ENCODE results near the gene PCDH20.
"Not testable (repeated sequence)": the region's sequence is repeated elsewhere in the genome, so short reads cannot be mapped to it uniquely, and the experiment has no call there.

PCDH20 gene, protein sequence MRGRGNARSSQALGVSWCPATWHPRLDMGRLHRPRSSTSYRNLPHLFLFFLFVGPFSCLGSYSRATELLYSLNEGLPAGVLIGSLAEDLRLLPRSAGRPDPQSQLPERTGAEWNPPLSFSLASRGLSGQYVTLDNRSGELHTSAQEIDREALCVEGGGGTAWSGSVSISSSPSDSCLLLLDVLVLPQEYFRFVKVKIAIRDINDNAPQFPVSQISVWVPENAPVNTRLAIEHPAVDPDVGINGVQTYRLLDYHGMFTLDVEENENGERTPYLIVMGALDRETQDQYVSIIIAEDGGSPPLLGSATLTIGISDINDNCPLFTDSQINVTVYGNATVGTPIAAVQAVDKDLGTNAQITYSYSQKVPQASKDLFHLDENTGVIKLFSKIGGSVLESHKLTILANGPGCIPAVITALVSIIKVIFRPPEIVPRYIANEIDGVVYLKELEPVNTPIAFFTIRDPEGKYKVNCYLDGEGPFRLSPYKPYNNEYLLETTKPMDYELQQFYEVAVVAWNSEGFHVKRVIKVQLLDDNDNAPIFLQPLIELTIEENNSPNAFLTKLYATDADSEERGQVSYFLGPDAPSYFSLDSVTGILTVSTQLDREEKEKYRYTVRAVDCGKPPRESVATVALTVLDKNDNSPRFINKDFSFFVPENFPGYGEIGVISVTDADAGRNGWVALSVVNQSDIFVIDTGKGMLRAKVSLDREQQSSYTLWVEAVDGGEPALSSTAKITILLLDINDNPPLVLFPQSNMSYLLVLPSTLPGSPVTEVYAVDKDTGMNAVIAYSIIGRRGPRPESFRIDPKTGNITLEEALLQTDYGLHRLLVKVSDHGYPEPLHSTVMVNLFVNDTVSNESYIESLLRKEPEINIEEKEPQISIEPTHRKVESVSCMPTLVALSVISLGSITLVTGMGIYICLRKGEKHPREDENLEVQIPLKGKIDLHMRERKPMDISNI

DNA sequence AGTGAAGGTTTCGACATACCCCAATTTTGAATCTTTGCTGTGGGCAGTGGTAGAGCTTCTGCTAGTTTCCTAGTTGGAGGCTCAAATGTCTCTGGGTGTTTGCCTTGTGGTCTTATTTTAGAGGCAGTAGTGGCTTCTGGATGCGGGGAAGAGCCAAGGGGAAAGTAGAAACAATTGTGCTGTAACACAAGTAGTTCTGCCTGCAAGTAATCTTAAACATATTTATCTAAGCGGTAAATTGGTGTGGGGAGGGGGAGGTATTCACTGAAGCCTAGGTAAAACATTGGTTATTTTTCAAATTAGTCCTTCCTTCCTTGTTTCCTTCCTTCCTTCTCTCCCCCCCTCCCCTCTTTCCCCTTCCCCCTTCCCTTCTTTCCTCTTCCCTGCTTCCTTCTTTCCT, at the start of gene PCDH20:
TSS of gene PCDH20 (minus strand) at position 101 of the 400 bp plus-strand sequence. CDS start 691 bp downstream, outside the sequence.
- no peak for DNase-seq

DNA sequence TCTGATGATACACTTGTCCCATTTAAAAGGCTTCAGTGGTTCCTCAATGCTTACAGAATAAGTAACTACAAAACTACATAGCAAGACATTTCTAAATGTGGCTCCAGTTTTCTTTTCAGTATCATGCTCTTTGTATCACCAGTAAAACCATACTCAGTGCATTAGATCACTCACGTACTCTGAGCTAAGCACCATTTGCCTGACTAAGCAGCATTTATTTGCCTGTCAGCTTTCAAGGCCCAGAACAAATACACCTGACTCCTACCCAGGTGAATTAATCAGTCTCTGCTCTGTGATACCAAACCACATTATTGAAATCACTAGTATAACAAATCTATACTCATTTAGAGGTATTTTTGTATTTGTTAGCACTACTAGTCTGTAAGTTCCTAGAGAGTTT, 47.4 kb upstream of the PCDH20 start:
- DNase-seq = no peak

DNA sequence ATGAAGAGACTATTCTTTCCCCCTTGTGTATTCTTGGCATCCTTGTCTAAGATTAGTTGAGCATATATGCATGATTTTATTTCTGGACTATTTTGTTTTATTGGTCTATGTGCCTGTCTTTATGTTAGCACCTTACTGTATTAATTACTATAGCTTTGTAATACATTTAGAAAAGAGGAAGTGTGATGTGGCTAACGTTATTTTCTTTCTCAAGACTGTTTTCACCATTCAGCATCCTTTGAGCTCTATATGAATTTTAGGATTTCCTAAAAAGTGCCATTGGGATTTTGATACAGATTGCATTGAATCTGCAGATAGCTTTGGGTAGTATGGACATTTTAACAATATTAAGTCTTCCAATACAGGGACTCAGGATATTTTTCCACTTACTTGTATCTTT, 37.5 kb upstream of the PCDH20 start:
- DNase-seq = no peak

DNA sequence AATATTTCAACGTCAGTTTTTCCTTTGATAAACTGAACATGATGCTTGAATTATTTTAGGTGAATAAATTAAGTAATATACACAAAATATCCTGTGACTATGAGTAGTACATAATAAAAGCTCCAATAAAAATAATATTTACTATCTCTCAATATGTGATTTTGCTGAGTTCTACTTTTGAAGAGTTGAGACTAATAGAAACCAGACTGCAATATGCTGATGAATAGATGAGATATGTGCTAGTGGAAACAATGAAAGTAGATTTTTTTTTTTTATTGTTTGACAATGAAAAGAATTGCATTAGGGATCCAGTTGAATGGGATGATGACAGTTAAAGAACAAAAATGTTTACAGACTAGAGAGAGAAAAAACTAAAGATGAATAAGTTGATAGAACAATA, 16.4 kb upstream of the PCDH20 start:
- DNase-seq = no peak

DNA sequence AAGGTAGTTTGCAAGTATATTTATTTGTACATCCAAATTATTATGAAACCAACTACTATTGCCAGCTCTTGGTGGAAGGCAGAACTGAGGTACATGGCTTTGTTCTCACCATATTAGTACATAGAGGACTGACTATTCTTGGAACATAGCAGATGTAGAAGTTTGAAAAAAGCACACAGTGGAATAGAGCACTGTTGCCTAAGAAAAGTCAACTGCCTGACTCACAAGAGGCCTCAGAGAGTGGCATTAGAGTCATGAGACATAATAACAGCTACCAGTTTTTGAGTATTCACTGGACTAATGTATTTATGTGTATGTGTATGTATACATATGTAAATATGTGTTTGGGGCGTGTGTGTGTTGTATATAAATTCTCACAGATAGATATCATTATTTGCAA, 8.3 kb upstream of the PCDH20 start:
- DNase-seq = no peak

DNA sequence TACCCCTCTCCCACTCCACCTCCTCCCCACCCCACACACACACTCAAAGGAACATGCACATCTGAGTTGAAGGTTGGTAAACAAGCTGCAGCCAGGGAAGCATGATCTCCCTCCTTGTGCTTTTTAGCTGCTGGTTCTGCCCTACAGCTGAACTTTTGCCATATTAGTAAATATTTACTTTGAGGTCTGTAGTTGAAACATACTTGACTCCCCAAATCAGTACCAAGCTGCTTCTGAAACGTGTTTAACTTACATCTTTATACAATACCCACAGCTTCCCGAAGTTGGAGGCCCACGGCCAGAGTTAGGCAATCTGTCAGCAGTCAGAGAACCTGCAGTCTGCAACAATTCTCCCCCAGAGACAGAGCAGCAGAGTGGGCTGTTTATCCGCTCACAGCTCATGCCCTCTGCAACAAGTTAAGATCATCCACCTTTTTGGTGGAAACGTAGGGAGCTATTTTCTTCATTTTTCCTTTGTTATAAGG, 1.5 kb upstream of the PCDH20 start:
- no peak for DNase-seq

DNA sequence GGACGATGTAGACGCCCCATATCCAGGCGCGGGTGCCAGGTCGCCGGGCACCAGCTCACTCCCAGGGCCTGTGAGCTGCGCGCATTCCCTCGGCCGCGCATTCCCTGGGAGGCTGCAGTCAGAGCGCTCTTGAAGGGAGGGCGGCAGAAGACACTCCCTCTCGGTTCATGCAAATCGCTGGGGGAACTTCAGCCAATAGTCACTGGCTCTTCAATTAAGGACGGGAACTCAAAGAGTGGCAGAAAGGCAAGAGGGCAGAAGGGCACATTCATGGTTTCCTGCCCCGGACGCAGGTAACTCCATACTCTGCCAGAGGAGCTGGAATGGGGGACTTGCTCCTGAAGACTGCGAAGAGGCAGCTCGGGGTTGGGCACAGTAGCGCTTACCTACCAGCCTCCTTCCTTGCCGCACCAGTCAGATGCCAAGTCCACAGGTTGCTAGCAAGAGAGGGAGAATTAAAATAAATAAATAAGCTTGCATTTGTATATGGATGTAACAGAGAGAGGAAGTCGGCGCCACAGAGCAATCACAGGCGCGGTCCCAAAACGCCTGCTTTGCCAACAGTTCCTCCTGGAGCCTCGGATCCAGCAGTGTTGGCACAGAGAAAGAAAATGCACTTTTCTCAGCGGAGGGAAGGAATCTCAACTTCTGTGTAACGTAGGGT, 459 bp downstream of the PCDH20 start:
- DNase-seq = no peak

DNA sequence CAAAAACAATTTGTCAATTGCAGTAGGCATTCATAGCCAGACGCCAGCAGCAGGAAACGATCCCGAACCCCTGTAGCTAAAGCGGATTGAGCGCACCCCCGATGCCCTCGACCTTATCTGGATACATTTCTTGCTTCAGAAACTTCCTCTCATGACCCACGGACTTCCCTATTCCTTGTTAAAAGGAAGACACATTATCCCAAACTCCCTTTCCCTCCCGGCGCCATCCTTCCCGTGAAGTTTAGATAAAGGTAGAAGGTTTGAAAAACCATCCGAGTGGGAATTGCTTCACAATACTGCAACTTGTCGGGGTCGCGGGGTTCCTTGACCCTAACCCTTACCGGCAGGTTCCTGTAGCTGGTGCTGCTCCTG, 977 bp downstream of the PCDH20 start:
- DNase-seq = no peak

DNA sequence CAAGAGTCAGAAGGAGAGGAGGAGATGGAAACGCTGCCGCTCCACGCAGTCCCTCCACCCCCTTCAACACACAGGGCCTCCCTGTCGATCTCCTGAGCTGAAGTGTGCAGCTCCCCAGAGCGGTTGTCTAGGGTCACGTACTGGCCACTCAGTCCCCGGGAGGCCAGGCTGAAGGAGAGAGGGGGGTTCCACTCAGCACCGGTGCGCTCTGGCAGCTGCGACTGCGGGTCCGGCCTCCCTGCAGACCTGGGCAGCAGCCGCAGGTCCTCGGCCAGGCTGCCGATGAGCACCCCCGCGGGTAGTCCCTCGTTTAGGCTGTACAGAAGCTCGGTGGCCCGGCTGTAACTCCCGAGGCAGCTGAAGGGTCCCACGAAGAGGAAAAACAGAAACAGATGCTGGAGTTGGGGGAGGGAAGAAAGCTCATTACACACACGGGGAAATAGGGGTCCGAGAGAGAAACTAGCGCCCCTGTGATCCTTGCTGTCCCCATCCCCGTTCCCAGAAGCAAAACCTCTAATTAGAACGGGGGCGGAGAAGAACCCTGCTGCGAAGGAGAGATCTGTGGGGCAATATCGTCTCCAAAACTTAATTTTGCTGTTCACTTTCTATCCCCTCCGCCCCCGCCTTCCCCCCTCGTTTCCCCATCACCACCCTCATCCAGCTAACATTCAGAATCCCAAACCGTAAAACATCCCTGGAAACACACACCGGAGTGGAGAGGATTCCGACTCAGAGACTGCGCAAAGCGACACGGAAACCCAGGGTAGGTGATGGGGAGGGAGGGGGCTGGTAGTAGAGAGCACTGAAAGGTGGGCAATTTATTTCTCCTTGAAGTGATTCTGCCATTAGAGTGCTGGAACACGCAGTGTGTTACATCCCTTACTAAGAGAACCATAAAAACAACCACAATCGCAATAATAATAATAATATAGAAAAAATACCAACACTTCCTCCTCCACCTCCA, 1.8 kb downstream of the PCDH20 start:
- DNase-seq = no peak

DNA sequence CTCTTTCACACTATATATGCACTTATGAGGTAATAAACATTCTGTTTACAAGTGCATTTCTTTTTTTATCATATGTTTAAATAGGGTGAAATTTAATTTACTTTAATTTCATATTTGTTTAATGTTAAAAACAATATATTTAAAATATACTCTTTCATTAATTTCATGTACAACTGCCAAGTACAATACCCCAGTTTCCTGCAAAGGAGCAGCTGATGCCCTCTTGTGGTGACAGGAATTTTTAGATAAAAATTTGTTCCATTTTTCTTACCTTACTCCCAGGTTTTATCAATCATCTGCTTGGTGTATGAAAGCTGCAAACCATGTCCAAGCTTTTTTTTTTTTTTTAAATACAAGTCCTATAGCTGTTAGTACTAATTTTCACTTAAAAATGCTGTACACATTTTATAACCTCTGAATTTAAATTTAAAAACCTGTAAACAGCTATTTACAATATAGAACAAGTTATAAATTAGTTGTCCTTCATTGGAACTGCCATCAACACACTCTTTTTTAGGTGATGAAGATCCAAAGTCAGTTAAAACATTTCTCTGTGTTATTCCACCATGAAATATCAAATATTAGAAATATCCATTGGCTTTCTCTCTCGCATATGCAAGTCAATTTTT, 4.9 kb downstream of the PCDH20 start:
- DNase-seq = peak; percentile 0

DNA sequence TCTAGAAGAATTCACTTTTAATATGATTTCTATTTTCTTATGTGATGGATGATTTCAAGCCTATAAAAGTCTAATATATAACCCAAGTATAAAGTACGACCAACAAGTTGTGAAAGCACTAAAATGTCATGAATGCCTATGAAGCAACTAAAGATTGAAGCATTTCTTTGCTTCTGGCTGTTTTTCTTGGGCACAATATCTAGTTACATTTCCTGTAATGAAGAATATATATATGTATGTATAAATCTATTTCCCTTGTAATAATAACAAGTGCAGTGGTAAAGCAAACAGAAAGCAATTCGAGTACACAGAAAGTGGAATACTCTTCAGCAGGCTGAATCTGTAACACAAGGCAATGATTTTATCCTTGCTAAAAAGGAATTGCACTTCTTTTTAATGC, 5.4 kb downstream of the PCDH20 start:
- DNase-seq = no peak

DNA sequence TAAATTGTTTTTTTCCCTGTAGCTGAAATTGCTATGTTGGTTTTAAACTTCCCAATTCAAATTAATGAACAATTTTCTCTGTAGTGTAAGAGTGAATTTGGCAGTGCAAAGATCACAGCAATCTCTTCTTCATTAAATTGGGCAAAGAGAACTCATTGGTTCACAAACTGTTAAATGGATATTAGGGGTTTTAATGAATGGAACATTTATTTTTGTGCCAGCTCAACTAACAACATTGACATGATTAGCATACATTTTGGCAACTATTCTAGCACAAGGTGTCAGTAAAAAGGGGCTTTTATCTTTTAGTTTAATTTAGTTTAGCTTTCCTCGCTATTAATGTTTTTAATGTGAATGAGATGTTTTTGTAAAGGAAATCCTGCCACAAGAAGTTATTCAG, 7.1 kb downstream of the PCDH20 start:
- DNase-seq = no peak

DNA sequence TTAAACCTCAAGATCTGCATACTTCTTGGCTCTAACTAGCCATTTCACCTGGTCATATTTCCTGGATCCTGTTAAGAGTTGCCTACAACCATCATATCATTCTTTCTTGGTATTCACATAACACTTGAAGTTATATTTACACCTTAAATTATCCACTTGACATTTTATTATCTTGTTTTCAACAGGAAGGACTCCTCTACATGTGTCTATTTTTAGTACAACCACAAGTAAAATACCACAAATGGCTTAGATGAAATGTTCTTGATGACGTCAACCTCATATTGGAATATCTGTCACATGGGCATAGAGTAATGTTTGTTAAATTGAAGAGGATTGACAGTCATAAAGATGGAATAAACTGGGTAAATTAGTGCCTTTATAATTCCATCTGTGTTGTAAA, 9.4 kb downstream of the PCDH20 start:
- no peak for DNase-seq

DNA sequence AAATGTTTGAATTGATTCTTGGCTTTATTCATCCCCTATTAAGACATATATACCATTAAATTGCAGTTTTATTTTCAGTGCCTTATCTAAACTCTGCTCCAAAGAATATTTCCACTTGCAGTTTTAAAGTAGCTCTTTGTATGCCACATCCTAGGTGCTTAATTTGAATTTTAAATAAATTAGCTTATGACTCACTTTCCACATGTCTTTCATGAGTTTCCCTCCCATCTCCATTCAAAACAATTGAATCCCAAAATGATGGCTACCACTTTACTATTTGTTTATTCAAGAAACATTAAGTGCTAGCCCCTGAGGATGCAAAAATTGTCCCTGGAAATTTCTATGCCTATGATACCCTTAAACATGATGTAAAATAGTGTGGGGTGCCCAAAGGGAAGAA, 19.5 kb downstream of the PCDH20 start:
- no peak for DNase-seq

DNA sequence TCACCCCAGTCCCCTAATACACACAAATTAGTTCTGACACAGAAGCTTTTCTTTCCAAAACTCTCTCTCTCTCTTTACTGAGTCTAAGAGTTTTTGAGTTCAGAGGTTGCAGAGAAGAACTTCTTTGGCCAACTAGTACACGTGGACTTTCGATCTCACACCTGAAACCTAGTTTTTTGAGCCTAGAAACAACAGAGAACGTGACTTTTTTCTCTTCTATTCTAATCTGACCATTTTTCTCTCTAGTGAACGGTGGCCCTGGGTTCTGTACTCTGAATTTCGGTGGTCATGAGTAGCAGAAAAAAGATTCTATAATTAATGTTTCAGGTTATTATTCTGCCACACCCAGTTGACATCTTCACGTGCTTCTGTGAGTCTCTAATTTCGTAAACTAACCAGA, 24.2 kb downstream of the PCDH20 start:
- no peak for DNase-seq

DNA sequence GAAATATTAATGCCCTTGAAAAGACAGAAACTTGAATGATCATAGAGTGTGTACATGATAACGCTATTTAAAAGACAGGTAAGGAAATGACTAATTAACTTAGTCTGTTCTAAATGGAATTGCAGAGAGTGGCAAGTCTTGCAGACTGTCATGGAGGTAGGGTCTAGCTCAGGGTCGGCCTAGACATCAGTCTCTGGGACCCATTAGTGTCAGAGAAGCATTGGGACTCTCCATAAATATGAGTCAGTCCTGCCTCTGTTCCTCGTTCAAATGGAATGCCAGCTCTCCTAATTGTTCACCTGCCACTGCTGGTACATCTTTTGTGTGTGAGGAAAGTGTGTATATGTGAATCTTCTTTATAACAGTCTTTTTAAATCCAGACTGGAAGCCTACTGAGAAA, 28.0 kb downstream of the PCDH20 start:
- no peak for DNase-seq

DNA sequence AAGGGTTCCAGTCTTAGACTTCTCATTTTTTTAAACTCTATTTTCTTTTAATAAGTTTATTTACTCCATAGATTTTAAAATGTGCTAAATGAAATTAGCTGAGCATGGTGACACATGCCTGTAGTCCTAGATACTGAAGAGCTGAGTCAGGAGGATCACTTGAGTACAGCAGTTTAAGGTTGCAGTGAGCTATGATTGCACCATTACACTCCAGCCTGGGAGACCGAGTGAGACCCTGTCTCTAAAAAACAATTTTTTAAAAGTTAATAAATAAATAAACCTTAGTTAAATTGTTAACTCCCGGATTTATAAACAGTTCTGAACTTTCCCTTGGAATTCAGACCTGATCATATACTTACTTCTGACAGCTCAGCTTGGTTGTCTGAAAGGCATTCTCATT, 32.5 kb downstream of the PCDH20 start:
- DNase-seq = no peak

DNA sequence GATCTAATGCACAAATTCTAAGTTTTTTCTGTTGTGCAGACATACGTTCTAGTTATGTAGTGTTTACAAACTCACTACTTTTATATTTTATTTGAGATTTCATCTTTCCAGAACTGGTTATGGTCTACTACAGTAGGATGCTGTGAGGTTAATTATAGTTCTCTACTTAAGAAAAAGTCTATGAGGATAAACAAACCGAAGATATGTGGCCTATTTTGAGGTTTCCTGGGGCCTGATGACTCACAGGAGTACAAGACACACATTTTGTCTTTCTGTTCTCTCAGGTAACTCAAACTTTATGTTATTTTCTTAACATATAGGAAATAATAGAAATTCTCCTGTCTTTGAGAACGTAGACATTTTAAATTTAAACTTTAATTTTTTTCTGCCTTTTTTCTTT, 45.1 kb downstream of the PCDH20 start:
- no peak for DNase-seq

DNA sequence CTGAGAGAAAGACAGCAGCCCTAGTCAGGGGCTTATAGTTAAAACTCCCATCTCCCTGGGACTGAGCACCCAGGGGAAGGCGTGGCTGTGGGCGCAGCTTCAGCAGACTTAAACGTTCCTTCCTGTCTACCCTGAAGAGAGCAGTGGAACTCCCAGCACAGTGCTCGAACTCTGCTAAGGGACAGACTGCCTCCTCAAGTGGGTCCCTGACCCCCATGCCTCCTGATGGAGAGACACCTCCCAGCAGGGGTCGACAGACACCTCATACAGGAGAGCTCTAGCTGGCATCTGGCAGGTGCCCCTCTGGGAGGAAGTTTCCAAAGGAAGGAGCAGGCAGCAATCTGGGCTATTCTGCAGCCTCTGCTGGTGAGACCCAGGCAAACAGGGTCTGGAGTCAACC, 51.0 kb downstream of the PCDH20 start:
- not testable (repeated sequence) for DNase-seq

DNA sequence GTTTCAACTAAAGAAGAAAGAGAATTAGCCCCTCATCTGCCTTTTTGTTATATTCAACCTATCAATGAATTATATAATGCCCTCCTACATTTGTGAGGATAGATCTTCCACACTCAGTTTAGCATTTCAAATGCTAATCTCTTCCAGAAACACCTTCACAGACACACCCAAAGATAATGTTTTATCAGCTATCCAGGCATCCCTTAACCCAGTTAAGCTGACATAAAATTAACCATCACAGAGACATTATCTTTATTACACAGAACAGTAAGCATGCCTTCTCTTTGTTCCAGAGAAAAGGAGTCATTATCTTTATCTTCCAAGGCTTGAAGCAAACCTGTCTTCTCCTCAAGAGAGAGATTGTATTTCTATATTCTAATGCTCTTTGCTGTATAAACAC, 53.1 kb downstream of the PCDH20 start:
- no peak for DNase-seq

Measured in NCI-H1048 (cell line).